Suppressor macrophage treated with lipopolysaccharide for 4 hours (primary cell): ENCODE measurements around the gene RNF151.
"Not testable (repeated sequence)": the region's sequence is repeated elsewhere in the genome, so short reads cannot be mapped to it uniquely, and the experiment has no call there.

Source experiments
- DNase-seq: peaks from one replicate; pipeline ENCODE4 v3.0.0-alpha.2; 2020

Gene RNF151

DNA sequence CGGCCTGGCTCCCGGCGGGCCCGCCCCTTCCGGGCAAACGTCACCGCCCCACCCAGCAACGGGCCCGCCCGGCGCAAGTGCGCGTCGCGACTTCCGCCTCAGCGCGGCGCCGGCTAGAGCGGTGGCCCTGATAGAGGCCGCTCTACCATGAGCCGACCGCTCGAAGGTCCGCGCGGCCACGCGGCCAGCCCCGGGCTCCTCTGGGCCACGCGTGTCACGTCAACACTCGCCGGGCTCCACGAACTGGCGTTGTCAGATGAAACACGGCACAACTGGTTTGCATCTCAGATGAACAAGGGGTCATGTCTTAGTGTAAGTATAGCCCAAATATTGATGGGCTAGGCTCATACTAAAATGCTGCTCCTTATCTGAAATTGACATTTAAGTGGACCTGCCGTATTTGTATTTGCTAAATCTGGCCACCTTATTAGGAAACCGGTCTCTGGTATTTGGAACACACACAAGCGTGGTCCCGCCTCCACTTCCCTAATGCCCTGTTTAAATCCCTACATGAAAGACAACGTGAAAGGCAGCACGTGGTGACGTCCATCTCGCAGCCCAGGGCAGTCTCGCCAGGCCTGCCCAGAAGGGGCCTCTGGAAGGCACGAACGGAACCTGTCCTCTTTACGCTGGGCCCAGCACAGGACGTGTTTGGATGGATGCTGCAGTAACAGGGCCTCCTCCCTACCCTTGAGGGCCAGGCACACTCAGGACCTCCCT lies 43.3 kb downstream of the RNF151 start, which contains the start of gene ZNF598:
Gene ZNF598 (minus strand): TSS at position 31 of the 720 bp plus-strand sequence.
- peak; percentile 95 for DNase-seq

GRCh38 chr16:2011726-2012125 lies 45.1 kb downstream of the RNF151 start:
- not testable (repeated sequence) for DNase-seq

GRCh38 chr16:2013527-2013926 lies 46.9 kb downstream of the RNF151 start:
- no peak for DNase-seq

- peak; percentile 61 for DNase-seq
These were observed 48.7 kb downstream of the RNF151 start for GRCh38 chr16:2015117-2015946.

- no peak for DNase-seq
These were observed 49.2 kb downstream of the RNF151 start for GRCh38 chr16:2015947-2016208.

DNA sequence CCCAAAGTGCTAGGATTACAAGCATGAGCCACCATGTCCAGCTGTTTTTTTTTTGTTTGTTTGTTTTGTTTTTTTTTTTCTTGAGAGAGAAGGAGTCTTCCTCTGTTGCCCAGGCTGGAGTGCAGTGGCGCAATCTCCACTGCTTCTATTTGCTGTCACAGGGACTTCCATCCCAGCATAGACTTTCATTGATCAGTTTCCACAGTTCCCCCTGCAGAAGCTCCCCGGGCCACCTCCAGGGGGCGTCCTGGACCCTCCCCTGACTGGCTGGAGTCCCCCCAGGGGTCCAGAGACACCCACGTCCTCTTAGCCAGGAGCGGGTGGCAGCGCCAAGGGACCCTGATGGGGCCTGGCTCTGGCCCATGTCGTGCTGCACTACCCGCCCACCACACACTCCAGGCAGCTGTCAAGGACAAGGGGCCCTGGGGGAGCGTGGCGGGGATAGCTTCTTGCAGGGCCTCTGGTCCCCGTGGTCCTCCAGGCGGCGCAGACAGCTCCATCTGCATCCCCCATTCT lies 49.8 kb downstream of the RNF151 start:
- DNase-seq: no peak
